Chondrocyte (in vitro differentiated cells): ENCODE data around the gene LACTBL1. TPM values are rescaled to one million over a fixed set of nuclear protein-coding genes. Genes with fewer than 3 reads are reported as not detected.

ENCODE experiments used
- DNase-seq: peaks from one replicate; pipeline ENCODE4 v3.0.0; 2021; ENCODE audit warnings: mixed read lengths, low spot score
- H3K27ac Mint-ChIP-seq: one replicate; pipeline ENCODE4 v1.8.0; 2021; ENCODE audit warnings: mild to moderate bottlenecking, moderate library complexity, mixed read lengths; ENCODE audit not compliant: unreplicated experiment
- H3K27me3 Mint-ChIP-seq: 2 replicates; pipeline ENCODE4 v1.8.0; 2021; ENCODE audit warnings: low read depth, mixed read lengths
- H3K36me3 Mint-ChIP-seq: 2 replicates; pipeline ENCODE4 v1.8.0; 2021; ENCODE audit warnings: low read depth, mixed read lengths
- H3K4me1 Mint-ChIP-seq: 2 replicates; pipeline ENCODE4 v1.8.0; 2021; ENCODE audit warnings: low read depth, mild to moderate bottlenecking, mixed read lengths
- H3K4me3 Mint-ChIP-seq: one replicate; pipeline ENCODE4 v1.8.0; 2021; ENCODE audit warnings: mild to moderate bottlenecking, moderate library complexity, mixed read lengths; ENCODE audit not compliant: unreplicated experiment
- H3K9me3 Mint-ChIP-seq: 2 replicates; pipeline ENCODE4 v1.8.0; 2021; ENCODE audit warnings: low read depth, mixed read lengths
- CTCF ChIP-seq: fragments of 200-600 bp; sonication (generic); IDR thresholded peaks from 2 replicates; pipeline ENCODE4 v1.5.0; 2021; ENCODE audit warnings: antibody characterized with exemption, mild to moderate bottlenecking, moderate library complexity
- total RNA-seq: library from RNA; stranded (reverse); gene quantifications from 3 replicates; pipeline ENCODE4 v1.2.1, GENCODE V29; 2021

Gene LACTBL1
- total RNA-seq, 1 donor from 2014 or later: not detected

GRCh38 chr1:22963044-22963677, 9.5 kb downstream of the LACTBL1 start:
- Mint-ChIP-seq H3K9me3 (peaks cover 14% of the 10 kb centered on the region), H3K36me3 (peaks cover 3% of the 10 kb centered on the region), H3K27me3 (no peaks in the 10 kb centered on the region), H3K27ac (no peak overlapping the region), H3K4me3 (no peak overlapping the region), H3K4me1 (no peaks in the 10 kb centered on the region)
- TF ChIP-seq CTCF: no peak
- no peak for DNase-seq

- Mint-ChIP-seq H3K27me3 (no peaks in the 10 kb centered on the region), H3K36me3 (peaks cover 3% of the 10 kb centered on the region), H3K27ac (no peak overlapping the region), H3K4me1 (no peaks in the 10 kb centered on the region), H3K4me3 (no peak overlapping the region), H3K9me3 (peaks cover 14% of the 10 kb centered on the region)
- no peak for DNase-seq
- no peak for TF ChIP-seq CTCF
These were observed 10.1 kb downstream of the LACTBL1 start for GRCh38 chr1:22962558-22962957.

- H3K4me3 Mint-ChIP-seq: no peak overlapping the region
- H3K27me3 Mint-ChIP-seq: peaks cover 1% of the 10 kb centered on the region
- no peak for TF ChIP-seq CTCF
- no peaks in the 10 kb centered on the region for H3K9me3 Mint-ChIP-seq
- no peak for DNase-seq
- no peak overlapping the region for H3K27ac Mint-ChIP-seq
- no peaks in the 10 kb centered on the region for H3K36me3 Mint-ChIP-seq
- no peaks in the 10 kb centered on the region for H3K4me1 Mint-ChIP-seq
These were observed 12.9 kb downstream of the LACTBL1 start for GRCh38 chr1:22959545-22960360.

- no peaks in the 10 kb centered on the region for H3K9me3 Mint-ChIP-seq
- no peaks in the 10 kb centered on the region for H3K36me3 Mint-ChIP-seq
- H3K27ac Mint-ChIP-seq: no peak overlapping the region
- DNase-seq: no peak
- no peaks in the 10 kb centered on the region for H3K4me1 Mint-ChIP-seq
- no peak for TF ChIP-seq CTCF
- no peak overlapping the region for H3K4me3 Mint-ChIP-seq
- peaks cover 3% of the 10 kb centered on the region for H3K27me3 Mint-ChIP-seq
These were observed 14.1 kb downstream of the LACTBL1 start for GRCh38 chr1:22958556-22958955.

- Mint-ChIP-seq H3K4me3 (no peak overlapping the region), H3K9me3 (no peaks in the 10 kb centered on the region), H3K4me1 (no peaks in the 10 kb centered on the region), H3K27ac (no peak overlapping the region), H3K27me3 (peaks cover 3% of the 10 kb centered on the region), H3K36me3 (no peaks in the 10 kb centered on the region)
- no peak for DNase-seq
- TF ChIP-seq CTCF: no peak
These were observed 15.6 kb downstream of the LACTBL1 start for GRCh38 chr1:22957066-22957465.
